ENCODE results near the gene SLC25A29. TPM values are rescaled to one million over a fixed set of nuclear protein-coding genes. Genes with fewer than 3 reads are reported as not detected.
"Not testable (repeated sequence)": the region's sequence is repeated elsewhere in the genome, so short reads cannot be mapped to it uniquely, and the experiment has no call there.

Gene SLC25A29
- total RNA-seq, 2 donors from 2014 or later = 234 to 263 TPM

GRCh38 chr14:100289916-100290606 is 16.2 kb downstream of the SLC25A29 start:
- H3K27ac ChIP-seq (ENCODE audit: low read depth, low read length) = peak overlapping the region; percentile 58

GRCh38 chr14:100288382-100289185 is 17.7 kb downstream of the SLC25A29 start:
- Mint-ChIP-seq H3K27ac (no peak overlapping the region), H3K36me3 (ENCODE audit: low read depth) (peaks cover 16% of the 10 kb centered on the region)
- 90 to 92% methylated on average over 6 to 12 of the region's 12 CpGs for WGBS, 2 experiments (ENCODE audit: insufficient coverage in 1 of 2, insufficient read length in 1 of 2)

More at GRCh38 chr14:100289916-100290606, 16.2 kb downstream of the SLC25A29 start:
- peak overlapping the region; percentile 55 for H3K27ac Mint-ChIP-seq
- peaks cover 20% of the 10 kb centered on the region for H3K36me3 ChIP-seq (ENCODE audit: control insufficient read depth, insufficient read depth, low read length)
- H3K36me3 Mint-ChIP-seq (ENCODE audit: low read depth) = peaks cover 20% of the 10 kb centered on the region
- TF ChIP-seq CTCF (conservative IDR thresholded peaks at IDR 0.05) = no peak
- H3K9ac ChIP-seq (ENCODE audit: extremely low read depth, low read length, poor library complexity, severe bottlenecking) = no peak overlapping the region
- H3K27me3 Mint-ChIP-seq (ENCODE audit: insufficient read depth) = no peaks in the 10 kb centered on the region
- DNase-seq = peak; percentile 58
- H3K9me3 Mint-ChIP-seq = no peaks in the 10 kb centered on the region
- no peaks in the 10 kb centered on the region for H3K27me3 ChIP-seq (ENCODE audit: control insufficient read depth, insufficient read depth, low read length, poor library complexity, severe bottlenecking)
- 80 to 86% methylated on average over 1 to 9 of the region's 9 CpGs for WGBS, 2 experiments (ENCODE audit: insufficient coverage in 1 of 2, insufficient read length in 1 of 2)
- no peak overlapping the region for H3K4me3 ChIP-seq (ENCODE audit: low read length)
- H3K9me3 ChIP-seq (ENCODE audit: control insufficient read depth, low read length) = no peaks in the 10 kb centered on the region
- H3K4me1 ChIP-seq (ENCODE audit: control insufficient read depth, insufficient read depth, low read length) = peaks cover 4% of the 10 kb centered on the region
- no peak overlapping the region for H3K4me3 Mint-ChIP-seq
- H3K4me1 Mint-ChIP-seq = no peaks in the 10 kb centered on the region

GRCh38 chr14:100287998-100288295 is 18.3 kb downstream of the SLC25A29 start:
- H3K36me3 Mint-ChIP-seq (ENCODE audit: low read depth) = peaks cover 16% of the 10 kb centered on the region
- not testable (repeated sequence) for H3K9me3 ChIP-seq (ENCODE audit: control insufficient read depth, low read length); H3K4me1 Mint-ChIP-seq; H3K9me3 Mint-ChIP-seq; H3K27me3 ChIP-seq (ENCODE audit: control insufficient read depth, insufficient read depth, low read length, poor library complexity, severe bottlenecking); H3K27me3 Mint-ChIP-seq (ENCODE audit: insufficient read depth); H3K27ac Mint-ChIP-seq; H3K27ac ChIP-seq (ENCODE audit: low read depth, low read length); DNase-seq; H3K4me3 ChIP-seq (ENCODE audit: low read length); H3K9ac ChIP-seq (ENCODE audit: extremely low read depth, low read length, poor library complexity, severe bottlenecking); H3K4me1 ChIP-seq (ENCODE audit: control insufficient read depth, insufficient read depth, low read length); H3K4me3 Mint-ChIP-seq
- H3K36me3 ChIP-seq (ENCODE audit: control insufficient read depth, insufficient read depth, low read length) = peaks cover 17% of the 10 kb centered on the region
- WGBS, 2 experiments (ENCODE audit: insufficient coverage in 1 of 2, insufficient read length in 1 of 2) = 93 to 100% methylated on average over 4 to 8 of the region's 8 CpGs

More at GRCh38 chr14:100288382-100289185, 17.7 kb downstream of the SLC25A29 start:
- Mint-ChIP-seq H3K4me3 (no peak overlapping the region), H3K4me1 (peaks cover 6% of the 10 kb centered on the region), H3K9me3 (no peaks in the 10 kb centered on the region), H3K27me3 (ENCODE audit: insufficient read depth) (peaks cover 2% of the 10 kb centered on the region)
- Histone ChIP-seq H3K27ac (ENCODE audit: low read depth, low read length) (no peak overlapping the region), H3K36me3 (ENCODE audit: control insufficient read depth, insufficient read depth, low read length) (peaks cover 17% of the 10 kb centered on the region), H3K9me3 (ENCODE audit: control insufficient read depth, low read length) (no peaks in the 10 kb centered on the region), H3K9ac (ENCODE audit: extremely low read depth, low read length, poor library complexity, severe bottlenecking) (no peak overlapping the region), H3K4me3 (ENCODE audit: low read length) (no peak overlapping the region), H3K4me1 (ENCODE audit: control insufficient read depth, insufficient read depth, low read length) (peaks cover 4% of the 10 kb centered on the region), H3K27me3 (ENCODE audit: control insufficient read depth, insufficient read depth, low read length, poor library complexity, severe bottlenecking) (no peaks in the 10 kb centered on the region)
- TF ChIP-seq CTCF (conservative IDR thresholded peaks at IDR 0.05) = no peak
- no peak for DNase-seq

Measured in endodermal cell (in vitro differentiated cells).